Right renal pelvis (tissue), 4 donors: ENCODE data around the gene LGI1. TPM values are rescaled to one million over a fixed set of nuclear protein-coding genes. Genes with fewer than 3 reads are reported as not detected.
"Not testable (repeated sequence)": the region's sequence is repeated elsewhere in the genome, so short reads cannot be mapped to it uniquely, and the experiment has no call there.

Experiments
- DNase-seq, 4 donors: peaks; one replicate each; pipeline ENCODE4 v3.0.0-alpha.2; 2013; ENCODE audit warnings: low read depth in 4 of 4, low spot score in 3 of 4, missing footprints in 1 of 4
- polyA plus RNA-seq, 4 donors: library from polyadenylated mRNA; unstranded; fragments of 120-200 nt; gene quantifications; one replicate each; pipeline ENCODE4 v1.2.1, GENCODE V29; 2013; ENCODE audit not compliant: insufficient read length in 4 of 4

The LGI1 gene
- polyA plus RNA-seq, 4 donors, result 4.5 to 8.2 (median 7.2) TPM

DNA sequence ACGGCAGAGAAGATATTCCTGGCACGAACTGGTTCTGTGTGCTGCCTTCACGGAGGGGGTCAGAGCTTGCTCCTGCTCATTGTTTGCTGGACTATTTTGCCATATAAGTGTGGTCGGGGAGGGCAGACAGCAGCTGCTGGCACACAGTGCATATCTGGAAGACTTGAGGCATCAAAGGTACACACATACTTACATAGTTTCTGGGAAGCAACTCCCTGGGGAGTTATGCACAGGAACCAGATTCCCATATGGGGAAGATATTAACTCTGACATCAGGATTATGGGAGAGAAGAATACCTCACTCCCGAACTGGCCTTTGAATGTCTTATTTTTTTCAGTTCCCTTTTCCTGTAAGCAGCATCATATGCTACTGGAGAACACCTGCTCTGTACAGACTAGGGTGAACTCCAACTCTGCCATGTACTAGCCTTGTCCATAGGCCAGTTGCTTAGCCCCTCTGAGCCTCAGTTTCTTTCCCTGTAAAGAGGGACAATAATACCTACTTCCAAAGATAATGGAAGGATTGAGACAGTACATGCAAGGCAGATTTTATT is 41.5 kb downstream of the LGI1 start:
- no peak for DNase-seq

DNA sequence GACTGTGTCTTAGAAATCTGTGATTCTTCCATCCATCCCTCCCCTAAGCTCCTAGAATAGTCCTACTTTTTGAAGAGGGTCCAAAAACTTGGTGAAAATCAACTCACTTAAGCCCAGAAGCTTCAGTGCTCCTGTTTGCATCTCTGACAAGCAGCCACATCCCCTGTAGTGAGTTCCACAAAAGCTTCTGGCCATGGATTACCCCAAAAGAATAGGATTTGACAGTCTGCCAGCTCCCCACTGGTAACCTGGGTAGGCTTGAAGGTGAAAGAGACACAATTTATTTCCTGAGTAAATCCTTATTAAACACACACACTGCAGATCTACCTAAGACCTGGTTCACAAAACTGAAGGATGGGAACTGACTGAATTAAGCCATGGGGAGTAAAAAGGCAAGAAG is 46.5 kb downstream of the LGI1 start:
- no peak for DNase-seq

DNA sequence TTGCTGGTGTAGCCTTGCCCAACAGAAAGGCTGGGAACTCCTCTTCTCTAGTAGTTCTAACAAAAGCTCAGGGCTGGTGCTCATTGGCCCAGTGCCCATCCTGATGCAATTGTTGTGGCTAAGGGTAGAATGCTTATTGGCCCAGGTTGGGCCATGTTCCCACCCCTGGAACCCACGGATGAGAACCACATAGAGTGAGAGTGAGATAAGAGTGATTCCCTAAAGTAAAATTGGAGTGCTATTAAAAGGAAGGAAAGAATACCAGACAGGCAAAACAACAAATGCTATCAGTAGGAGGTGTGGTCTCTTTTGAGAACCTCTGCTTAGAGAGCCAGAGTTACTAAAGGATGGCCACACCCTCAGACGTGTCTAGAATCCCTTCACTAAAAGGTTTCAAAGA is 49.2 kb downstream of the LGI1 start:
- DNase-seq, result no peak

DNA sequence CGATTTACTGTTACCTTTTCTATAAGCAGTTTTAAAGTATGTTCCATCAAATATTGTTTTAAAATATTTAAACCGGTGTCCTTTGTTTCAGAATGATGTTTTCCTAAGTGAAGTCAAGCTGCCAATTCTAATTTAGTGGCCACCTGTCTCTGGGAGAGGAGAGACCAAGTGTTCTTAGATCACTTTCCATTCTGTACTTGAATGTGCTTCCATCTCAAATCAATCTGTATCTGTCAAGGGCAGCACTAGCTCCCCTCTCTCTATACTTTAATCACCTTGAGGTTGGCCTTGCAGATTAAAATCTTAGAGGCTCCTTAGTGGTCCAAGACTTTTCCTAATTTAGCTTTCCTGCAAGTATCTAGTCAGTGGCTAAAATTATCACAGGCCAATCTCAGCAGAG is 49.6 kb downstream of the LGI1 start:
- no peak for DNase-seq

DNA sequence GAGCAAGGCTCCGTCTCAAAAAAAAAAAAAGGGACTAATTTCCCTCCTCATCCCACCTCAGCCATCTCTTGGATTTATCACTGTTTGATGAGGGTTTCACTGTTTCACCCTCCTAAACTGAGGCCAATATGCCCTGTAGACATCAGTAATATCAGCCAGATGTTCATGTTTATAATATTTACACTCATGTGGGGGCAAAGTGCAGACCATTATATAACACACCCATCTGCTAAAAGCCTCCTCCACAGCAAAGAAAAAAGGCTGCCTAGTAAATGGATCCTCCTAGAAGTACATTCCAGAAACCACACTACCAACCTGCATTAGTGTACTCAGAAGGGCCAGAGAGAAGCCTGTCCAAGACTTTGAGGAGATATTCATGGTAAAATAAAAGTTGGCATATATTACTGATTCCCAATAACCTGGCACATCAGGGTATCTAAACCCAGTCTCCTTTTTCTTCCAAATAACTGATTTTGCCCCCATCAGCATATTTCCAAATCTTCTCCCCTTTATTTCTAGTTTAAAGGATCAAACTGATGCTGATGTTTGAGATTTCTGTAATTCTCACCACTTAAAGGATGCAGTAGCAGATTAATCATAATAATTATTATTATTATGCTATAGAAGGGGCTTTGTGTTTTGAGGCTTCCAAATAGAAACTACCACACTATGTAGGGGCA is 55.1 kb downstream of the LGI1 start:
- no peak for DNase-seq

DNA sequence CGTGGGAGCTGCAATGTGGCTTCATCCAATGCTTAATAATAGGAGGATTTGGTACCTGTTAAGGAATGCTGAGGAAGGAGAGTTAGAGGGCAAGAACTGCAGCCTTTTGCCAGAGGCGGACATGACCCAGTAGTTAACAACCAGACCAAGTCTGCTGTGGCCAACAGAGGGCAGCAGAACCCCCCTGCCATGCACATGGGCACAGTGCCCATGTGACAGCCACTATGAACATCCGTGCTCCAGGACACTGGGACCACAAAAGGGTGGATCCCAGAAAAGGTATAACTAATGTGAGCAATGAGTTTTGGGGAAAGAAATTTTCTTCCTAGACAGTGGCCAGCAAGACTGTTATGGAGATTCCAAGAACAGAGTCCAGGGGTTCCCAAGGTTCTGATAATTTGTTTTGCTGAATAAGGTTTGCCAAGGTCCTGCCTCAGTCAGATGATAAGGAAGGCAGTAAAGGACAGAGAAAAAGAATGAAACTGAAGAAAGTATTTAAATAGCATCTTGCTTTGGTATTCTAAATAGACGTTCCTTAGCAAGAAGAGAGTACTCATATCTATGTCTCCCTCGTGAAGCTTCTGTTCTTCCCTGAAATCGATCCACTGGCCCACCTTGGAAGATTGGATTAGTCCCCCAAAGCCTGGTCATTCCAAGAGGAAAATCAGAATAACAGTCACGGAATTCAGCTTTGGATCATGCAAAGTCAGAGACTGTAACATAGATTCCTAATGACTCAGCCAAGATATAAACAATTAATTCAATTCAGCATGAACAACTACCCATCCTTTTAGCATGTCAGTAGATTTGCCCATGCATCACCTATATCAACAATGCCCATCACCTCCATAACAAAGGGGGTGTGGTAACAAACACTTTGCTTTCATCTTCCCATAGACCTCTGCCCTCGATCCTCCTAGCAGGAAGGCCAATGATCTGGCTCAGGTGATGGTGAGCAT is 56.0 kb downstream of the LGI1 start:
- DNase-seq, result no peak

DNA sequence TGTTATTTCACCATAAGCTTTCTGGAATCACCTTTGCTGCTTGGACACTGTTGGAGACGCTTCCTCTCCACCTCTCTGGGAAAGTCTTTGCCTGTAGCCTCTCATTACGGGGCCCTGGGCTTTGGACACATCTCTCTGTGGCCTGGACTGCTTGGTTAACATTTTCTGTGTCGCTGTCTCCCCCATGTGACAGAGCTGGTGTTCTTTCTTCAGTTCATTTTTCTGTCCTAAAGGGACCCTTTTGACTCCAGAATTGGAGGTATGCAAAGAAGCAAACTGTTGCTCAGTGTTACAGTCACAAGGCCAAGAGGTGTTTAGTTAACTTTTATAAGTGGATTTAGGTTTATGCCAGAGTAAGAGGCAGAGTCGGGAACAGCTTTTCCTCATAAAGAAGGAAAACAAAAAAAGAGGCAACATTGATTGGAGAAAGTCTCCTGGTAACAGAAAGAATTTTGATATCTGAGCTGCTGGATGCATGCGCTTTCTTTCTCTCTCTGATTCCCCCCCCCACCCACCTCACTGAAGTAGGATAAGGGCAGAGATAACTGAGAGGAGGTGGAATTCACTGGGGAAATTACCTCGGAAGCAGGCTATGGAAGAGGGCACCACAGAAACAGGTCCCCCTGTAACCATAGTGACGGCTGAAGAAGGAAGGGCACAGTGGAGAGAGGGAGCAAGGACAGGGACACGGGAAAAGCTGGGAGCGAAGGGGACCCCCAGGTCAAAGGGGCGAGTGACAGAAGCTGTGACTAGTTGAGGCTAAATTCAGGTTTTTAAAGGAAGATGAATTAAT is 57.8 kb downstream of the LGI1 start:
- no peak for DNase-seq

DNA sequence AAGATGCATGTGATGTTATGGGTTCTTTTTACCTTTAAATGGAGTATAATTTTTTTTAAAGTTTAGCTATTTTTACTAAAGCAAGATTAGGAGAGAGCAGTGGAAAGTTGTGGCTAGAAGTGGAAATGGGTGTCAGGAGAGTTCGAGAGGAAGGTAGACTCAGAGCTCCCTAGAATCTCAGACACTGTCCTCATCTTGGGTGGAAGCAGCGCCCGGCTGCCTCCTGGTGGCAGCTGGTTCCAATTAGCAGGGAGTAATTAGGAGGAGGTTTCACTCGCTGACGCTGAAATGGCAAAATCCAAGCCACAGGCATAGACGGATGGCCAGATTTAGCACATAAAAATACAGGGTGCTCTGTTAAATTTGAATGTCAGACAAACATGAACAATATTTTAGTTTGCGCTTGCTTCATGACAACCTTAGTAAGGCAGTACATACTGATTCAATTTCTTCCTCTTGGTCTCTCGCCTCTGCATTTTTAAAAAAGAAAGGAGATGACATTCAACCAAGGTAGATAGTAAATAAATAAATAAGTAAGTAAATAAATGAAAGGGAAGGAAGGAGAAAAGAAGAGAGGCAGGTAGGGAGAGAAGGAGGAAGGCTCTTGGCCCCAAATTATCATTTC is 58.5 kb downstream of the LGI1 start:
- DNase-seq, result peak in 2 of 4 donors; percentile 42 to 46

DNA sequence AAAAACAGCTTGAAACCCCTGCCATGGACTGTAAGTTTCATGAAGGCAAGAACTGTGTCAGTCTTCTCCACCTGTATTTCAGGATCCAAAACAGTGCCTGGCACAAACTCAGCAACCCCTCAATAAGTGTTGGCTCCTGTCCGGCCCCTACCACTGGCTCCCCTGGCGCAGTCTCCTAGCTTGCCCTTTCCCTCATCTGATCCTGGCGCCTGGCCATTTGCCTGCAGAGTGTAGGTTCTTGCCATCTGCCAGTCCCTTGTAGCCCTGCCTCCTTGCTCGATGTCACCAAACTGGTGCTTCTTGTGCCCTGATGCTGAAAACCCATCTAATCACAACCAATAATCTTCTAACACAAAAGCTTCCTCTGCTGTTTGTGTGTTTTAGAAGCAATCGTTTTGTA is 60.4 kb downstream of the LGI1 start:
- DNase-seq, result no peak

DNA sequence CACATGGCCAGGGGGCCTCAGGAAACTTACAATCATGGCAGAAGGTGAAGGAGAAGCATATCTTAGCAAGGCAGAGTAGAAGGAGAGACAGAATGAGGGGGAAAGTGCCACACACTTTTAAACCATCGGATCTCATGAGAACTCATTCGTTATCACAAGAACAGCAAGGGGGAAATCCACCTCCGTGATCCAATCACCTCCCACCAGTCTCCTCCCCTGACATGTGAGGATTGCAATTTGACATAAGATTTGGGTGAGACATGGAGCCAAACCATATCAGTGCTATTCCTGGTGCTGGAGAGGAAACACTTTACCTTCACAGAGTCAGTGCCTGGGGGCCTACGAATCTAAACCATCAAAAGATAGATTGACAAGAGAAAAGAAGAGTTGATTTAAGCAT is 61.8 kb downstream of the LGI1 start:
- DNase-seq, result no peak

DNA sequence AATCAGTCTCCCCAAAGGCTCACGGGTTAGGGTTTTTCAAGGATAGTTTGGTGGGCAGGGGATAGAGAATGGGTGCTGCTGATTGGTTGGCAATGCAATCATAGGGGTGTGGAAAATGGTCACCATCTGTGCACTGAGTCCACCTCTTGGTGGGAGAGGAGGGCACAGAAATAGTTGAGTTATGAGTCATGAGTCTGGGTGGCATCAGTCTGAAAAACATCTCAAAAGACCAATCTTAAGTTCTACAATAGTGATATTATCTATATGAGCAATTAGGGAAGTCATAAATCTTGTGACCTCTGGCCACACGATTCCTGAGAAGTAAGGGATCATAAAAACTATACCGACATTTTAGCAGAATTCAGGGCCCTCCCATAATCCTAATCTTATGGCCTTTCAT is 62.7 kb downstream of the LGI1 start:
- DNase-seq, result no peak

DNA sequence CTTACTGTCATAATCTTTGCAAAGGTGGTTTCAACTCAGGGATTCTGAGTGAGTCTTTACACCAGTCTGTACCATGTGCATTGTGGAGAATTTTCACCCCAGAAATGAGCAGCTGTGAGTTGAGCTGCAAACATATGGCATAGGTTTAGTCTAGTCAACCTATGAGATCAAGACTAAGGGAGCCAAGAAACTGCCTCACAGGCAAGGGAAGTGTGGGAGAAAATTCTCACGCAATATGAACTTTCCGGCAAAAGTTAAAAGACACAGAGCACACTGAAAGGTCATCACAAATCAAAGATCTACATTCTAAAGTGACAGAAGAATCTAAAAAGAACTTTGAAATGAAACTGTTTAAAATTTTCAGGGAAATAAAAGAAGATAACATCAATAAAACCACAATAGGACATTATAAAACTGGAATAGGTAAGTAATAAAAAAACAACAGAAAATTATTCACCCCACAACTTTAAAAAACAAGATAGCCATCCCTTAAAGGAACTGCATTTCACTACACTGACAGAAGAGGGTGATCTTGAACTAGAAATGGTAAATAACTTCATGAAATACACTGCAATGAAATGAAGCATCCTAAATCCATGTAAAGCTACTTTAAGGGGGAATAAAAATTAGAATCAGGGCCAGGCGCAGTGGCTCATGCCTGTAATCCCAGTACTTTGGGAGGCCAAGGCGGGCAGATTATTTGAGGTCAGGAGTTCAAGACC is 63.5 kb downstream of the LGI1 start:
- no peak for DNase-seq

DNA sequence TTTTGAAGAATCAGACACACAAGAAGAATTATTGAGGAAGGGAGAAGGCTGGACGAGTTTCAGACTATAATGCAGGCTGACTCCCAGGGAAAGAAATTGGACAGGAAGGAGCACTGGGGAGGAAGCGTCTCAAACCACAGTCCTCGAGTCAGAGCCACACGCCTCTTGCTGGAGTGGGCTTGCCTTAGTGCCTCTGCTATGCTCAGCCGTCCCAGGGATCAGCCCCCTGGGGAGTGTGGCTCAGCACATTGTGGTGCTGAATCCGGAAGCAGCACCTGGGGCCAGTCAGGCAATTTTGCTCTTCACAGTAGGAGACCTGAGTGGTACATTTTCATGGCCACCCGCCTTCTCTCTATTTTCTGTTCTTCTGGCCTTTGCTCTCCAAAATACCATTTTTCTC is 68.6 kb downstream of the LGI1 start:
- DNase-seq, result no peak

DNA sequence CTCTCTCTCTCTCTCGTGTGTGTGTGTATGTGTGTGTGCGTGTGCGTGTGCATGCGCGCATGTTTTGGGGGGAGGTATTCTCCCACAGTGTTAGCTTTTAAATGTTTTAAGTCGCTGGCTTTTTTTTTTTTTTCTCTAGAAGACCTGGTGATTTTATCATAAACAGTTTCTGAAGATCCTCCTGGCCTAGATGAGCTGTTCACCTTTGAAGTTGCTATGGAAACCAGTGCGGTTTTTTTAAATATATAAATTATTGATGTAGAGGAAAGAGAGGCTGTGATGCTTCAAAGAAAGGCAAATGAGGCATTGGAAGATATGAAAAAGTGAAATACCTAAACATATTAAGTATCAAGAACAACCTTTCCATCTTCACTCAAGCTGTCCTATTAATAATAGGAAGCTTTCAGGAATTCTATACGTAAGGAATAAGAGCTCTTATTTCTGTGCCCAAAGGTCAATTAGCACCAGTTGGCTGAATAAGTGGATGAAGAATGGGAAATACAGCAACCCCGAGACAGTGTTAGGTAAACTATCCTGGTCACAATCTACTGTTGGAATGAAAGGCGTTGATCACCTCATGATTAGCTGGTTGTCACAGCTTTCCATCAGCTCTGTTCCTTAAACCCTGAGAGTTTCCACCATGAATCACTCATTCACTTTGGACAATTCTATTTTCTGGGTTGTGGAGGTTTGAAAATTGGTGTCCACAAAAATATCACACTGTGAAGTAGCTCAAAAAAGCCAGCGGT is 69.5 kb downstream of the LGI1 start:
- no peak for DNase-seq

DNA sequence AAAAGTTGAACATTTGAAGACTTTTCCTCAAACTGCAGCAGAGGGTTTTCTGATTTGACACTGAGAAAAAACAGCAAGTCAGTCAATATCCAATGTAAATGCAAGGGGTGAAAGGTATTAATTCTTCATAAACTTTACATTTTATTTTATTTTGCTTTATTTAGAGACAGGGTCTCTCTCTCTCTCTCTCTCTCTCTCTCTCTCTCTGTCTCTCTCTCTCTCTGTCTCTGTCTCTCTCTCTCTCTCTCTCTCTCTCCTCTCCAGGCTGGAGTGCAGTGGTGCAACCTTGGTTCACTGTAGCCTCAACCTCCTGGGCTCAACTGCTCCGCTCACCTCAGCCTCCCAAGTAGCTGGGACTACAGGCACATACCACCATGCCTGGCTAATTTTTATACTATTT is 73.3 kb downstream of the LGI1 start:
- DNase-seq, result not testable (repeated sequence)

DNA sequence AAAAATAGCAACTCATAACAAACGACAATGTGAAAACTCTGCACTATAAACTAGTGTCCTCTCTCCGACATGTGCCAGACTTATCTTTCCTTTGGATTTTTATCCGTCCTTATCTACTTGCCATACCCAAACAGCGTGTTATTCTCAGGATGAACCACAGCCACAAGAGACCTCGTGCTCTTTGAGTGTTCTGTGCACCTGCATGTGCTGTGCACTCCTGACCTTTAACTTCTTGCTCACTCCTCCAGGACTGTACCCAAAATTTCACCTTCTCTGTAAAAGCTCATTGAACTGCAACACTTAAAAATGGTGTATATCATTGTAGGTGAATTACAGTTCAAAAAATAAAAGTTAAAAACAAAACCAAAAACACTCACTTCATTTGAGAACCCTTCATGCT is 78.0 kb downstream of the LGI1 start:
- no peak for DNase-seq

DNA sequence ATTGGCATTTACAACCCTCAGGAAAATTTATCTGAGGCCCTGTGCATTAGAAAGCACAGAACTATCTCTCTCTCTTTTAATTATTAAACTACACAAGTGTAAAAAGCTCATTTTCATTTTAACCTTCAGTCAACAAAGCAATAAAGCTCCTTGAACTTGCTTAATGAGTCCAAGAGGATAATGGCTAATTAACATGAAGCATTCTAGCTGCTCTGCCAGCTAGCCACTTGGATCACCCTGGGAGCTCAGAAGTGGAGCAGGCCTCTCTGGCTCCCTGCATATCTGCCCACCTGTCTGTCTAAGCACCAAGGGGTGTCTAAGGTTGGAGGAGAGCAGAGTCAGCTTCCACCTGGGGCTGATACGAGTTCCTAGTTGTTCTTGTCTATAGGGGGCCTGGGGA is 80.1 kb downstream of the LGI1 start:
- DNase-seq, result no peak

DNA sequence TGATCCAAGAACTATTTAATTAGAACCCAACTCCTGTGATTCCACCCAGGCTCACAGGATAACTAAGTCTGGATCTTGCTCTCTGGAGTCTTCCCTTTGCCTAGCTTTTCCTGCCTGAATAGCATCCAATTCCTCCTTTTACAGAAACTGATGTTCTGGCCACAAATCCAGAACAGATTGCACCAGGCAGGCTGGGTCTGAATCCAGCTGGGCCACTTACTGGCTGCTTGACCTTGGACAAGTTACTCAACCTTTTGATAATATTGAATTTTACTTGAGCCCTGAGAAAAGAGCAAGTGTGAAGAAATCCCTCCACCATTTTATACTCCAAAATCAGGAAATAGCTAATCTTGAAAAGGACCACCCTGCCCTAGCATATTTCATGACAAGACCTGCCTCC is 80.5 kb downstream of the LGI1 start:
- no peak for DNase-seq

DNA sequence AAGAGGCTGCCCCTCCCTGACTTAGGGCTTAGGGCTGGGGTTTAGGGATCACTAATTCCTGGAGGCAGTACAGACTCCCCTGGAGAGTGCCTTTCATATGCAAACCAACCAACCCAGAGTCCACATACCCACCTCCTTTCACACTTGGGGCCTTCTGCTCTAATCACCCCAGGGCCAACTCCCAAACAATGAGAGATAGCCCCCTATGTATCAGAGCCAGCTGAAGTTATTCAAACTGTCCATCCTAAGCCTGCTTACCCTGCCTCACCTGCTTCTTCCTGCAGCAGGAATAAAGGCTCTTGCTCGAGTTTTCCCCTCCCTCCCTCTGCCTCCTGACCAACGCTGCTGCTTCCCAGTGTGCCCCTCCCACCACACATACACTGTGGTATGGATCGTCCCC is 84.2 kb downstream of the LGI1 start:
- no peak for DNase-seq
